Middle frontal gyrus (tissue), 1 donor: ENCODE measurements around the gene SLC46A2.

Source experiments
- DNase-seq: peaks from one replicate; pipeline ENCODE4 v3.0.0-alpha.2; 2015; ENCODE audit warnings: low spot score; ENCODE audit errors: extremely low spot score

Gene SLC46A2, protein sequence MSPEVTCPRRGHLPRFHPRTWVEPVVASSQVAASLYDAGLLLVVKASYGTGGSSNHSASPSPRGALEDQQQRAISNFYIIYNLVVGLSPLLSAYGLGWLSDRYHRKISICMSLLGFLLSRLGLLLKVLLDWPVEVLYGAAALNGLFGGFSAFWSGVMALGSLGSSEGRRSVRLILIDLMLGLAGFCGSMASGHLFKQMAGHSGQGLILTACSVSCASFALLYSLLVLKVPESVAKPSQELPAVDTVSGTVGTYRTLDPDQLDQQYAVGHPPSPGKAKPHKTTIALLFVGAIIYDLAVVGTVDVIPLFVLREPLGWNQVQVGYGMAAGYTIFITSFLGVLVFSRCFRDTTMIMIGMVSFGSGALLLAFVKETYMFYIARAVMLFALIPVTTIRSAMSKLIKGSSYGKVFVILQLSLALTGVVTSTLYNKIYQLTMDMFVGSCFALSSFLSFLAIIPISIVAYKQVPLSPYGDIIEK

DNA sequence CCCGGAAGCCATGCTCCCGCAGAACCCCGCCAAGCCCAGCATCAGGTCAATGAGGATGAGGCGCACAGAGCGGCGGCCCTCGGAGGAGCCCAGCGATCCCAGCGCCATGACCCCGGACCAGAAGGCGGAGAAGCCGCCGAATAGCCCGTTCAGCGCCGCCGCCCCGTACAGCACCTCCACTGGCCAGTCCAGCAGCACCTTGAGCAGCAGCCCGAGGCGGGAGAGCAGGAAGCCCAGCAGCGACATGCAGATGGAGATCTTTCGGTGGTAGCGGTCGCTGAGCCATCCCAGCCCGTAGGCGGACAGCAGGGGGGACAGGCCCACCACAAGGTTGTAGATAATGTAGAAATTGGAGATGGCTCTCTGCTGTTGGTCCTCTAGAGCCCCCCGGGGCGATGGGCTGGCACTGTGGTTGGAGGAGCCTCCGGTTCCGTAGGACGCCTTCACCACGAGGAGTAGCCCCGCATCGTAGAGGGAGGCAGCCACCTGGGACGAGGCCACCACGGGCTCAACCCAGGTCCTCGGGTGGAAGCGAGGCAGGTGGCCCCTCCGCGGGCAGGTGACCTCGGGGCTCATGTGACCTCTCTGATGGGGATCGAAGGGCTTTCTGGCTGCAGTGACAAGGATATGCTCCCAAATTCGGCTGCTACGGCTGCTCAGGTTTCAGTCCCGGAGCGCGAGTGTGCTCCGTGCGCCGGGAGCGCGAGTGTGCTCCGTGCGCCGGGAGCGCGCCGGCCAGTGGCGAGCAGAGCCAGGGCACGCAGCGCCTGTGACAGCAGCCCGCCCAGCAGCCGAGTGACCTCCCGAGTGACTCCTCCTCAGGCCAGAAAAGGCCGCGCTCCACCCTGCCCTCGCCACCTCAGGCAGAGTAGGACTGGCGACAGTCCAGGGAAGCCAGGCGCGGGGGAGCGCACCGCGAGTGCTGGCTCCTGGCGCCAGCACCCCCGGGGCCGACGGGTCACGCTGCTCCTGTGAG lies at the start of gene SLC46A2:
SLC46A2 (minus strand) TSS at position 771 of the 976 bp plus-strand sequence; CDS start at position 576, 195 bp downstream.
- DNase-seq = no peak

GRCh38 chr9:112939418-112939817 lies 48.7 kb upstream of the SLC46A2 start:
- DNase-seq = no peak

DNA sequence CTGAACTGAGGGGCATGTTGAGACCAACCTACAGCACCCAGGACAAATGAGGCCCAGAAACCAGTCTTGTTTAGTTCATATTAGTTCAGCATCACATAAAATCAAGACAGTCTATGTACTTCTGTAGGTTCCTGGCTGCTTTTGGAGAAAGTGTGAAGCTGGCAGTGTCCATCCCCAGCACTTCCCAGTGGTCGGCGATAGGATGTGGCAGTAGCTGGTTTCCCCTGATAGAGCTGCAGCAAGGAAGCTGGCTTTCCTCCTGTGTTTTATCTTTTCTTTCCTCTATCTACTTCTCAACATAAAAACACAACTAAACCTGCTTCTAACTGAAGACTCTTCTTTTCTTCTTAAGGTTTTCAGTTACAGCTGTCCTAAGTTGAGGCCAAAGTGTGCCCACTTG lies 43.0 kb upstream of the SLC46A2 start:
- no peak for DNase-seq

DNA sequence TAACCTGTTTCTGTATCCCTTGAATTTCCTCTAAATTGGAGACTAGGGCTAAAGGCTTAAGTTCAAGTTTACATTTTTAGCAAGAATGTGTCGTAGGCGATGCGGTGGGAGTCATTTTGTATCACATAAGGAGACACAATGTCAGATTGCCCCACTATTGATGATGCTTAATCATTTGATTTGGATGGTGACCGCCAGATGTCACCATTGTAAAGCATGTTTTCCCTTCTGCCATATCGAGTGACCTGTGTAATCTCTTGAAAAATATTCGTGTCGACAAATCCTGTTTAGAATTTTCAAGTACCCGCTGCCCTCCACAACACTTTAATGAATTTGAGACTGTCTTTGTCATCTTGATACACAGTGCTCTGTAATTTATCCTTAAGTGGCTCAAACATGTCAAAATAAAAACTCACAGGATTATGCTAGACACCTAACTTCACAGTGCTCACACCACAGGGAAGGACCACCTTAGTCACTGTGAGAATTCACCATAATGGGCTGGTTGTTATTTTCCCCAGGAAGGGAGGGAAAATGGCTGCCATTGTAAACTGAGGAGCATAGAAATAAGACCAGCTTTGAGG lies 34.5 kb upstream of the SLC46A2 start:
- no peak for DNase-seq

DNA sequence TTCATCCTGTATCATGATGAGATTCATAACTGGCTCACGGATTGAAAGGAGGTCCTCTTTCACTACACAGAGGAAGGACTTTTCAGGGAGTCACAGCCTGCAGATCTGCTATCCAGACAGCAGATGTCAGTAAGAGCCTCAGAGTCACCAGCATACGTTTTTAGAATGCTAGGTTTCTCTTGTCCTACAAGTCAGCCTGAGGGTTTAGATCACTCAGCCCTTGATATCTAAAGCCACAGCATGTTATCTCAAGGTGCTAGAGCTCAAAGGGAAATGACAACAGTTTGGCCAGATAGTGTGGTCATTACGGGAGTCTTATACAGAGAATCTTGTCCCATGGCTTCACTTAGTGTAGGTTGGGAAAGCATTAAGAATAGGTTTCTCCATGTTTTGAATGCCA lies 30.9 kb upstream of the SLC46A2 start:
- DNase-seq = no peak

GRCh38 chr9:112917987-112918362 lies 27.3 kb upstream of the SLC46A2 start:
- DNase-seq = no peak

DNA sequence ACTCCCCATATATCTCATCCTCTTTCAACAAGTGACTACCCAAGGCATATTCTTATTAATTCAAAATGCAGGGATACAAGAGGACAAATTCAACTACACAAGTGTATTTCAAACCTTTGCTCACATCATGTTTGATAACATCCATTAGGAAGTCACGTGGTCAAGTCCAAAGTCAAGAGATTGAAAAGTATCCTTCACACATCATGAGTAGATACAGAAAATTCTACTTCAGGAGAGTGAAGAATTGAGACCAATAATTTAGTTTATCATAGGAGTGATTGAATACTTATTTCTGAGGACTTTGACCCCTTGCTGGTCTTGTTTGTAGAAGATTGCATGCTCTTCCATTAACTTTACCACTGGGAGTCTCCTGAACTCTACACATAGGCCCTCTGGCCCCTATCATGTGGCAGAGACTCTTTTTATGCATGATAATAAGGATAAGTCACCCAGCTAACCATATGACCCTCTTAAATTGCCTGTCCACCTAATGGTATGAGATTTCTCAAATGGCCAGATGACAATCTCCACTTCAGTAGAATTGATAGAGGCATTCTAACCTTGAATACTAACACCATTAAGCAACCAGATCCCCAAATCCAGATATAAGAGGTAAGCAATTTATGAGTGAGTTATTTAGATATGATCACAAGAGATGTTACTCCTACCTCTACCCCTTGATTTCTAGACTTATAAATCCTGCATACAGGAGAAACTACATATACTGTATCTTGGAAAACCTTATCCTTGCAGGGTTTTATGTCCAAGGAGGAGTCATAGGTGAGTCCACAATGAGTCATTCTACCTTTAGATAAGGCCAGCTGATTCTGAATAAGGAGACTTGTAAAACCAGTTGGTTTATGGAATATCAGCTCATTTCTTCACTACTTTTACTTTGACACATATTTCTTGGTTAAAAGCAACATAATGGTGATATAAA lies 26.6 kb upstream of the SLC46A2 start:
- DNase-seq = no peak

- peak; percentile 14 for DNase-seq
These were observed 23.8 kb upstream of the SLC46A2 start for GRCh38 chr9:112914524-112914923.

GRCh38 chr9:112913326-112913725 lies 22.6 kb upstream of the SLC46A2 start:
- DNase-seq = no peak

GRCh38 chr9:112912636-112913035 lies 22.0 kb upstream of the SLC46A2 start:
- DNase-seq = no peak

DNA sequence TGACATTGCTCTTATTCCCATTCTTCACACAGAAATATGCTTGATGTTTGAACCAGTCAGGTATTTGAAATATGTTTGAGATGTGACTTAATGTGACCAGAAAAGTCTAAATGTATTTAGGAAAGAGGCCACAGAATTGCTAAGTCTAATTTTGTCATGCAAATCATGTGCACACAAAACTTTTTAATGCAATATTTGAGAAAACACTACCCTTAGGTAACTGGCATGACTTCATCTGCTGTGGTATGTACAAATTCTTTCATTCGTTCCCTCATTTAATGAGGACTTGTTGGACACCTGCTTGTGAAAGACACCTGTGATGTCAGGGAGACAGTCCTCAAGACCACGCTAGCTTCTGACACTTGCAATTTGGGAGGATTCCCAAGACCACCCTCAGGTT lies 21.1 kb upstream of the SLC46A2 start:
- DNase-seq = no peak

DNA sequence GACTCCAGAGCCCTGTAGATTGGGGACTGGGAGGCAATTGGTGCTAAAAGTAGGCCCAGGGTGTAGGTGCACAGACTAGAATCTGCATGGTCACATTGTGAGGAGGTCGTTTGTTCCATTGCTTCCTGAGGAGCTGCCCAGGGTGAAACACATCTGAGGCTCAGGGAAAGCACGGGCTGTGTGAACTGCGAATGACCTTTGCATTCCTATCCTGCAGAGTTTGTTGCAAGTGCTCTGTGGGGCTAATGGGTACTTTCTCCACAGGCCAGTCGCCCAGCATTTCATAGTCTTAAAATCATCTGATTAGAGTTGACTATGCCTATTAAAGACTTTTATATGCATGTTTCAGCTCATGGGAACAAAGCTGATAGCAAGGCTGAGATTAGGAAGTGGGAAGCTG lies 14.4 kb upstream of the SLC46A2 start:
- DNase-seq = no peak

- DNase-seq = no peak
These were observed 10.2 kb upstream of the SLC46A2 start for GRCh38 chr9:112900901-112901300.

- DNase-seq = no peak
These were observed 9.8 kb upstream of the SLC46A2 start for GRCh38 chr9:112900488-112900887.

DNA sequence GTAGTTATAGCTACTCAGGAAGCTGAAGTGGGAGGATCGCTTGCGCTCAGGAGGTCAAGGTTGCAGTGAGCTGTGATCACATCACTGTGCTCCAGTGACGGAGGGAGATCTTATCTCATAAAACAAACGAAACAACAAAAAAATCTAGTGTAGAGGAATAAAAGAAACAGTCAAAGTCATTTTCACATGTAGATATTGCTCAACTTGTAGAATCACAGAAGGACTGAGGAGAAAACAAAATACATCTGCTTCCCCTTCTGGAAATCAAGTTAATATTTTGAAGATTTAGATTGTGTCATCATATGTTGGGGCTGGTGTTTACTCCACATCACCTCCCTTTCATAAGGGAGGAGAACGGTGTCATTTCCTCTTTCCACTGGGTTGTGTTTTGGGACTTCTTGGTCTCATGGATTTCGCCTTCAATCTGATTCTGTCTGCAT lies 8.2 kb upstream of the SLC46A2 start:
- DNase-seq = no peak

DNA sequence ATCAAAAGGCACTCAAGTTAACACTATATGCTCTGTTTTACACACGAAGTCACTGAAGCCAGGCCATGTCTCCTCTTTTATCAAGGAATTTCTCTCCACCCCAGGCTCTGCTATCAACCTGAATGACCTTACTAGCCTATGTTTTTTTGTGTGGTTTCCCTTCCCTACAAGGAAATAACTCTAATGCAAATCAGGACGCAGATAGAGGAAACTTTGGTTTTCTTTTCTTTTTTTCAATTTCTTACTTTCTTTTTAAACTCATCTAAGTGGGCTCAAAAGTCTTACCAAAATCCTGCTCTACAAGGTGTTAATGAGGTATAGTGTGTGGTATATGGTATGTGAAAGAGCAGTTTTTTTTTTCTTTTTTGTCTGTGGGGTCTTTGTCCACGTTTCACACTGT lies 5.5 kb upstream of the SLC46A2 start:
- DNase-seq = no peak

GRCh38 chr9:112894699-112895098 lies 4.0 kb upstream of the SLC46A2 start:
- DNase-seq = no peak

GRCh38 chr9:112894041-112894440 lies 3.4 kb upstream of the SLC46A2 start:
- DNase-seq = no peak

DNA sequence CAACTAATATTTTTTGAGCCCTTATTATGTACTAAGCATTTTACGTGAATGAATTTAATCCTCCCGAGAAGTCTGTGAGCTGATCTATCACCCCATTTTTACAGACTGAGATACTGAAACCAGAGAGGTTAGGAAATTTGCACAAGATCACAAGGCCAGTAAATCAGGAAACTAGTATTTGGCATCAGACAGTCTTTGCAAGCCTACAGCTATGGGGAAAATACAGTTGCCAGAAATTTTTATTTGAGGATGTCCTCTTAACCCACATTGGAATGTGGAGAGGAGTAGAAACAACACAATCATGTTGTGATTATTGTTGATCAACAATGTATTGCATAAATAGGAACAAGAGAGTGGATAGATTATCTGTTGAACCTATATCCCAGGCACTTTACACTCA lies 2.3 kb upstream of the SLC46A2 start:
- DNase-seq = no peak

- DNase-seq = no peak
These were observed 845 bp upstream of the SLC46A2 start for GRCh38 chr9:112891521-112891920.

DNA sequence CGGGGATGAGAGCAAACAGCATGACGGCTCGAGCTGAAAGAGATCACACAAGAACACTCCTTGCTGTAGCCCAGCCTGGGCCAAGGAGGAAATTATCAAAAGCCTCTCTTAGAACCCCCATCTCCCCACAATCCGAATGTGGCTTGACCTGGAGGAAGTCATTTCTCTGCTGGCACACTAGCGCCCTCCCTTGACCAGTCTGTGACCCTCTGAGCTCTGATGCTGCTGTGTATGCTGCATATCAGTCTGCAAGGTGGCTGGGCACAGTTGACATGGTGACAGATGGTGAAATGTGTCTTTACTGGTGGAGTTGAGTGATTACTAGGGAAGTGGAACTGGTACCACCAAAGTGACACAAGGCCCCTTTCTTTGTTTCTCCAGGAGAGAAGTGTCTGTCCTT lies 3.3 kb downstream of the SLC46A2 start:
- DNase-seq = no peak
